Vagina (tissue), 2 donors: ENCODE measurements around the gene ST6GALNAC3.

Experiments used
- CTCF ChIP-seq, 3 experiments: fragments of 450-650 bp in 2 of 3; fragments of 200-600 bp in 1 of 3; sonication (generic) in 1 of 3; IDR thresholded peaks; one replicate each; pipeline ENCODE4 v1.5.1; 2017 to 2019; ENCODE audit warnings: antibody characterized with exemption in 3 of 3, mild to moderate bottlenecking in 2 of 3, moderate library complexity in 2 of 3
- POLR2A ChIP-seq, 2 donors: fragments of 450-650 bp; IDR thresholded peaks; one replicate each; pipeline ENCODE4 v1.6.1; 2017; ENCODE audit warnings: antibody characterized with exemption in 2 of 2, mild to moderate bottlenecking in 2 of 2, moderate library complexity in 2 of 2
- POLR2AphosphoS5 ChIP-seq, 2 donors: sonication (generic); formaldehyde crosslinking; IDR thresholded peaks; one replicate each; pipeline ENCODE4 v1.9.0; 2017; ENCODE audit warnings: antibody characterized with exemption in 2 of 2, mild to moderate bottlenecking in 2 of 2, low read depth in 1 of 2; ENCODE audit not compliant: insufficient read depth in 1 of 2

GRCh38 chr1:76352741-76353435 lies 278.3 kb downstream of the ST6GALNAC3 start:
- TF ChIP-seq CTCF (IDR thresholded peaks at IDR 0.05), result no peak
- no peak for TF ChIP-seq POLR2AphosphoS5 (IDR thresholded peaks at IDR 0.05; ENCODE audit: insufficient read depth in 1 of 2, low read depth in 1 of 2)
- no peak for TF ChIP-seq POLR2A (IDR thresholded peaks at IDR 0.05)
